Measurements from ENCODE around the gene RBM20.

Gene RBM20

GRCh38 chr10:110881247-110881646 is 237.1 kb downstream of the RBM20 start:
- no peak for DNase-seq

GRCh38 chr10:110881905-110882304 is 237.8 kb downstream of the RBM20 start:
- DNase-seq: no peak

- DNase-seq: no peak
Measured at GRCh38 chr10:110883924-110884323, 239.8 kb downstream of the RBM20 start.

- no peak for DNase-seq
Measured at GRCh38 chr10:110885932-110886674, 242.0 kb downstream of the RBM20 start.

- DNase-seq: no peak
Measured at GRCh38 chr10:110887560-110887959, 243.4 kb downstream of the RBM20 start.
